ENCODE results near the gene DSCAM.

The DSCAM gene

GRCh38 chr21:40683349-40683748, 163.6 kb downstream of the DSCAM start:
- Histone ChIP-seq H3K27me3 (ENCODE audit: insufficient read depth, low read length) (no peaks in the 10 kb centered on the region), H3K4me2 (ENCODE audit: low read length) (no peak overlapping the region), H4K20me1 (ENCODE audit: insufficient read depth, low read length) (no peaks in the 10 kb centered on the region), H3K4me1 (ENCODE audit: insufficient read depth, low read length, severe bottlenecking) (no peaks in the 10 kb centered on the region), H2AFZ (ENCODE audit: low read length) (no peak overlapping the region), H3K36me3 (ENCODE audit: insufficient read depth, low read length) (no peaks in the 10 kb centered on the region), H3K4me3 (ENCODE audit: low read depth, low read length, poor library complexity, severe bottlenecking) (no peak overlapping the region), H3K9me2 (ENCODE audit: low read depth, low read length) (no peaks in the 10 kb centered on the region), H3K9ac (ENCODE audit: low read length) (no peak overlapping the region), H3K9me3 (ENCODE audit: low read length) (no peaks in the 10 kb centered on the region), H3K79me2 (ENCODE audit: insufficient read depth, low read length) (no peaks in the 10 kb centered on the region), H3K27ac (ENCODE audit: low read depth, low read length, poor library complexity, severe bottlenecking) (no peak overlapping the region), H3F3A (ENCODE audit: insufficient read depth, low read length) (no peaks in the 10 kb centered on the region)
- TF ChIP-seq CTCF (IDR thresholded peaks at IDR 0.05; ENCODE audit: low read length), result no peak
- TF ChIP-seq EZH2 (IDR thresholded peaks at IDR 0.05; ENCODE audit: borderline replicate concordance, low read length), result no peak

DNA sequence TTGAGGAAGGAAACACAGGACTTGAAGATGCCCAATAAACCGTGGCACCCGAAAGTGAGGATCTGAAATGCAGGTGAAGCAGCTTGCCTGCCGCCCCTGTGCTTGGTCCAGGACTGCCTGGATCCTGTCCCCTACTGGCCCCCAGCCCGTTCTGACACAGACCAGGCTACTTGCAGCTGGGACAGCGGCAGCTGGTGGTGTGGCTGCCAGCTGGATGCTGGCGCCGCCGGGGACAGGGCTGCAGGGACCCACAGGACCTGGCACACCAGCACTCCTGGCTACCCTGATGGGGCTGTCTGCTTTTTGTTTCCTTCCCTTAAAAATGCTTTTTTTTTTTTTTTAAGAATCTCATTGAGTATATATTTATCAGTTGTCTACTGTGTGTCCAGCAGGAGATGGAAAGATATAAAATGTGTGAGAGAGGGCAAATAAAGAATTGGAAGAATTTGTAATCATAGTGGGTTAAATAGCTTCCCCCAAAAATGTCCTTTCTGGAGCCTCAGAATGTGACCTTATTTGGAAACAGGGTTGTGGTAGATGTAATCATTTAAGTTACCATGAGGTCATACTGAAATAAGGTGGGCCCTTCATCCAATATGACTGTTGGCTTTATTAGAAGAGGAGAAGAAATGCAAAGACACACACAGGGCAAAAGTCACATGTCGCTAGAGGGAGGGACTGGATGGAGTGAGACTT, 165.6 kb downstream of the DSCAM start:
- TF ChIP-seq EZH2 (IDR thresholded peaks at IDR 0.05; ENCODE audit: borderline replicate concordance, low read length) (no peak), CTCF (IDR thresholded peaks at IDR 0.05; ENCODE audit: low read length) (no peak)
- no peak overlapping the region for H2AFZ ChIP-seq (ENCODE audit: low read length)

GRCh38 chr21:40680311-40680710, 166.6 kb downstream of the DSCAM start:
- Histone ChIP-seq H3K27me3 (ENCODE audit: insufficient read depth, low read length) (no peaks in the 10 kb centered on the region), H3F3A (ENCODE audit: insufficient read depth, low read length) (no peaks in the 10 kb centered on the region), H3K9ac (ENCODE audit: low read length) (no peak overlapping the region), H3K9me2 (ENCODE audit: low read depth, low read length) (no peaks in the 10 kb centered on the region), H2AFZ (ENCODE audit: low read length) (no peak overlapping the region), H3K4me3 (ENCODE audit: low read depth, low read length, poor library complexity, severe bottlenecking) (no peak overlapping the region), H3K27ac (ENCODE audit: low read depth, low read length, poor library complexity, severe bottlenecking) (no peak overlapping the region), H3K36me3 (ENCODE audit: insufficient read depth, low read length) (no peaks in the 10 kb centered on the region), H3K4me1 (ENCODE audit: insufficient read depth, low read length, severe bottlenecking) (no peaks in the 10 kb centered on the region), H3K9me3 (ENCODE audit: low read length) (no peaks in the 10 kb centered on the region), H3K79me2 (ENCODE audit: insufficient read depth, low read length) (no peaks in the 10 kb centered on the region), H3K4me2 (ENCODE audit: low read length) (no peak overlapping the region), H4K20me1 (ENCODE audit: insufficient read depth, low read length) (no peaks in the 10 kb centered on the region)
- TF ChIP-seq EZH2 (IDR thresholded peaks at IDR 0.05; ENCODE audit: borderline replicate concordance, low read length) (no peak), CTCF (IDR thresholded peaks at IDR 0.05; ENCODE audit: low read length) (no peak)

More for the DNA sequence above, 165.6 kb downstream of the DSCAM start:
- H3K4me2 ChIP-seq (ENCODE audit: low read length), result no peak overlapping the region
- H3K4me1 ChIP-seq (ENCODE audit: insufficient read depth, low read length, severe bottlenecking), result no peaks in the 10 kb centered on the region
- H4K20me1 ChIP-seq (ENCODE audit: insufficient read depth, low read length), result no peaks in the 10 kb centered on the region
- no peaks in the 10 kb centered on the region for H3K9me3 ChIP-seq (ENCODE audit: low read length)
- no peaks in the 10 kb centered on the region for H3K9me2 ChIP-seq (ENCODE audit: low read depth, low read length)
- H3K9ac ChIP-seq (ENCODE audit: low read length), result no peak overlapping the region
- no peaks in the 10 kb centered on the region for H3K79me2 ChIP-seq (ENCODE audit: insufficient read depth, low read length)
- H3K27me3 ChIP-seq (ENCODE audit: insufficient read depth, low read length), result no peaks in the 10 kb centered on the region
- H3K27ac ChIP-seq (ENCODE audit: low read depth, low read length, poor library complexity, severe bottlenecking), result no peak overlapping the region
- no peaks in the 10 kb centered on the region for H3F3A ChIP-seq (ENCODE audit: insufficient read depth, low read length)
- no peak overlapping the region for H3K4me3 ChIP-seq (ENCODE audit: low read depth, low read length, poor library complexity, severe bottlenecking)
- H3K36me3 ChIP-seq (ENCODE audit: insufficient read depth, low read length), result no peaks in the 10 kb centered on the region

Data from OCI-LY1 (cell line).